ENCODE data around the gene TP53TG3D.
"Not testable (repeated sequence)": the region's sequence is repeated elsewhere in the genome, so short reads cannot be mapped to it uniquely, and the experiment has no call there.

TP53TG3D gene

GRCh38 chr16:32252986-32253385 is at the start of gene TP53TG3D:
Gene TP53TG3D (plus strand): TSS chr16:32253286. CDS start chr16:32253354, 68 bp downstream.
- not testable (repeated sequence) for DNase-seq (ENCODE audit: low read depth)

- not testable (repeated sequence) for DNase-seq (ENCODE audit: low read depth)
Measured at GRCh38 chr16:32253507-32253906, 421 bp downstream of the TP53TG3D start.

- DNase-seq (ENCODE audit: low read depth), result not testable (repeated sequence)
Measured at GRCh38 chr16:32261526-32261925, 8.4 kb downstream of the TP53TG3D start.

GRCh38 chr16:32263552-32263951 is 10.5 kb downstream of the TP53TG3D start:
- DNase-seq (ENCODE audit: low read depth), result not testable (repeated sequence)

GRCh38 chr16:32281910-32282309 is 28.8 kb downstream of the TP53TG3D start:
- DNase-seq (ENCODE audit: low read depth), result not testable (repeated sequence)

- DNase-seq (ENCODE audit: low read depth), result not testable (repeated sequence)
Measured at GRCh38 chr16:32283024-32283423, 29.9 kb downstream of the TP53TG3D start.

GRCh38 chr16:32283917-32284495 is 30.9 kb downstream of the TP53TG3D start:
- DNase-seq (ENCODE audit: low read depth), result not testable (repeated sequence)

GRCh38 chr16:32284800-32285796 is 32.0 kb downstream of the TP53TG3D start:
- DNase-seq (ENCODE audit: low read depth), result not testable (repeated sequence)

- not testable (repeated sequence) for DNase-seq (ENCODE audit: low read depth)
Measured at GRCh38 chr16:32286193-32286592, 33.1 kb downstream of the TP53TG3D start.

- DNase-seq (ENCODE audit: low read depth), result not testable (repeated sequence)
Measured at GRCh38 chr16:32287743-32288142, 34.7 kb downstream of the TP53TG3D start.

- DNase-seq (ENCODE audit: low read depth), result not testable (repeated sequence)
Measured at GRCh38 chr16:32289197-32289596, 36.1 kb downstream of the TP53TG3D start.

- DNase-seq (ENCODE audit: low read depth), result not testable (repeated sequence)
Measured at GRCh38 chr16:32302776-32303175, 49.7 kb downstream of the TP53TG3D start.

All from fibroblast of gingiva (primary cell).